Brain microvascular endothelial cell (primary cell): ENCODE results near the gene SLC25A4.
"Not testable (repeated sequence)": the region's sequence is repeated elsewhere in the genome, so short reads cannot be mapped to it uniquely, and the experiment has no call there.

Experiments used
- DNase-seq: peaks from one replicate; pipeline ENCODE4 v3.0.0-alpha.2; 2020
- H3K27ac ChIP-seq: fragments of 250-450 bp; sonication (Bioruptor Pico); 2 replicates; pipeline ENCODE4 v1.5.1; 2020; ENCODE audit warnings: mild to moderate bottlenecking, moderate library complexity
- H3K27me3 ChIP-seq: fragments of 250-450 bp; sonication (Bioruptor Pico); replicated peaks from 2 replicates; pipeline ENCODE4 v1.5.1; 2020; ENCODE audit warnings: mild to moderate bottlenecking
- H3K36me3 ChIP-seq: fragments of 250-450 bp; sonication (Bioruptor Pico); replicated peaks from 2 replicates; pipeline ENCODE4 v1.5.1; 2020; ENCODE audit warnings: mild to moderate bottlenecking
- H3K4me3 ChIP-seq: 2 replicates; pipeline ENCODE4 v1.5.1; 2011; ENCODE audit warnings: low read depth, mild to moderate bottlenecking, control low read depth, low read length, moderate library complexity
- CTCF ChIP-seq: IDR thresholded peaks from 2 replicates; pipeline ENCODE4 v1.5.1; 2011; ENCODE audit warnings: low read depth, mild to moderate bottlenecking, moderate library complexity, low read length, control low read depth, inconsistent platforms; ENCODE audit errors: missing control alignments
- in situ Hi-C: cut with HindIII; loops from 2 replicates; pipeline ENCODE4 v1.10.0; 2017; ENCODE audit warnings: low sequenced_read_pairs, low pct_ligation_motif_present

Gene SLC25A4

GRCh38 chr4:185189606-185190305, 46.7 kb downstream of the SLC25A4 start:
- no peak overlapping the region for H3K27ac ChIP-seq
- TF ChIP-seq CTCF, result no peak
- no peak for DNase-seq
- peaks cover 8% of the 10 kb centered on the region for H3K36me3 ChIP-seq
- in situ Hi-C loops, result no loop called here
- no peaks in the 10 kb centered on the region for H3K27me3 ChIP-seq
- H3K4me3 ChIP-seq, result no peak overlapping the region

GRCh38 chr4:185190306-185190856, 47.3 kb downstream of the SLC25A4 start:
- no peaks in the 10 kb centered on the region for H3K27me3 ChIP-seq
- DNase-seq, result no peak
- H3K27ac ChIP-seq, result no peak overlapping the region
- H3K36me3 ChIP-seq, result peaks cover 8% of the 10 kb centered on the region
- no peak for TF ChIP-seq CTCF
- in situ Hi-C loops, result no loop called here
- H3K4me3 ChIP-seq, result no peak overlapping the region

GRCh38 chr4:185192059-185192458, 49.0 kb downstream of the SLC25A4 start:
- TF ChIP-seq CTCF, result no peak
- peaks cover 8% of the 10 kb centered on the region for H3K36me3 ChIP-seq
- in situ Hi-C loops, result no loop called here

GRCh38 chr4:185194924-185195888, 52.1 kb downstream of the SLC25A4 start:
- TF ChIP-seq CTCF, result no peak
- no peak overlapping the region for H3K4me3 ChIP-seq
- in situ Hi-C loops, result no loop called here
- peaks cover 5% of the 10 kb centered on the region for H3K36me3 ChIP-seq
- no peaks in the 10 kb centered on the region for H3K27me3 ChIP-seq
- no peak for DNase-seq
- H3K27ac ChIP-seq, result no peak overlapping the region

More at GRCh38 chr4:185192059-185192458, 49.0 kb downstream of the SLC25A4 start:
- Histone ChIP-seq H3K27me3 (no peaks in the 10 kb centered on the region), H3K27ac (no peak overlapping the region), H3K4me3 (no peak overlapping the region)
- DNase-seq, result no peak

GRCh38 chr4:185196437-185196836, 53.4 kb downstream of the SLC25A4 start:
- H3K27me3 ChIP-seq, result no peaks in the 10 kb centered on the region
- no peak overlapping the region for H3K4me3 ChIP-seq
- H3K27ac ChIP-seq, result no peak overlapping the region
- DNase-seq, result no peak
- no peaks in the 10 kb centered on the region for H3K36me3 ChIP-seq
- no peak for TF ChIP-seq CTCF
- in situ Hi-C loops, result no loop called here

GRCh38 chr4:185198189-185198588, 55.1 kb downstream of the SLC25A4 start:
- in situ Hi-C loops, DNase-seq, H3K27ac ChIP-seq, H3K36me3 ChIP-seq, H3K4me3 ChIP-seq, H3K27me3 ChIP-seq: not testable (repeated sequence)
